ENCODE measurements around the gene PDZD2.

The PDZD2 gene

DNA sequence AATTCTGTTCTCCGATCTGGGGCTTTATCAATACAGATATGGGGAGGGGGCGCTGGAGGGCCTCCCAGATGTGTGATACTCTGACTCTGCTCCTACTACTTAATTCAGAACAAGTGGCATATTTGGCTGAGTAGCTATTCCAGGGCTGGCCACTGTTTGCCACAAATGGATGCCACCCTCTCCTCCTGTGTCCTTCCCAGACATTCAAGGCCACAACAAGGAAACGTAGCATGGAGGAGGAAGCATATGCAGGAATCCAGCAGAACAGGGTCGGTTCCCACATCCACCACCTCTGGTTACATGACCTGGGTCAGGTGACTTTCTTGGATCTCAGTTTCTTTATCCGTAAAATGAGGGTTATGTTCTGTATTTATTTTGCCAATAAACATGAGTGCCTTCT is 404.2 kb downstream of the PDZD2 start:
- TF ChIP-seq, protein P1, sequence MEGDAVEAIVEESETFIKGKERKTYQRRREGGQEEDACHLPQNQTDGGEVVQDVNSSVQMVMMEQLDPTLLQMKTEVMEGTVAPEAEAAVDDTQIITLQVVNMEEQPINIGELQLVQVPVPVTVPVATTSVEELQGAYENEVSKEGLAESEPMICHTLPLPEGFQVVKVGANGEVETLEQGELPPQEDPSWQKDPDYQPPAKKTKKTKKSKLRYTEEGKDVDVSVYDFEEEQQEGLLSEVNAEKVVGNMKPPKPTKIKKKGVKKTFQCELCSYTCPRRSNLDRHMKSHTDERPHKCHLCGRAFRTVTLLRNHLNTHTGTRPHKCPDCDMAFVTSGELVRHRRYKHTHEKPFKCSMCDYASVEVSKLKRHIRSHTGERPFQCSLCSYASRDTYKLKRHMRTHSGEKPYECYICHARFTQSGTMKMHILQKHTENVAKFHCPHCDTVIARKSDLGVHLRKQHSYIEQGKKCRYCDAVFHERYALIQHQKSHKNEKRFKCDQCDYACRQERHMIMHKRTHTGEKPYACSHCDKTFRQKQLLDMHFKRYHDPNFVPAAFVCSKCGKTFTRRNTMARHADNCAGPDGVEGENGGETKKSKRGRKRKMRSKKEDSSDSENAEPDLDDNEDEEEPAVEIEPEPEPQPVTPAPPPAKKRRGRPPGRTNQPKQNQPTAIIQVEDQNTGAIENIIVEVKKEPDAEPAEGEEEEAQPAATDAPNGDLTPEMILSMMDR (IDR thresholded peaks at IDR 0.05; ENCODE audit: low read depth, low read length), result no peak
- H3K4me3 ChIP-seq (ENCODE audit: low read depth, low read length), result no peak overlapping the region

DNA sequence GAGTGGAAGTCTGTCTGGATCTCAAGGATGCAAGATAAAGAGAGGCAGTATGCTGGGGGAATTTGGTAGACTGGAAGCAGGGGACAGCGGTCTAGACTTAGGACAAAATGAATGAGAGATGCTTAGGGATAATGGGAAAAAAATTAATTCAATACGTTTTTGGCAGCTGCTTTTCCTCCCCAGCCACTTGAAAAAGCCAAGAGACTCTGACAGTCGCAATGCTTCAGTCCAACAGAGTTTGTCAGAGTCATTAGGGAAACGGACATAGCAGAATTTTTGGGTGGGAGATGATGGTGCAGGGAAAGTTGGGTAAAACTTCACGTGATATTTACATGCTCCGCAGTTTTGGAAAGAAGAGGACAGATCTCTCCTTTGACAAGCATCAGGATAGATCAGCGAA is 405.5 kb downstream of the PDZD2 start:
- TF ChIP-seq, protein P1 (IDR thresholded peaks at IDR 0.05; ENCODE audit: low read depth, low read length), result no peak
- H3K4me3 ChIP-seq (ENCODE audit: low read depth, low read length), result no peak overlapping the region

DNA sequence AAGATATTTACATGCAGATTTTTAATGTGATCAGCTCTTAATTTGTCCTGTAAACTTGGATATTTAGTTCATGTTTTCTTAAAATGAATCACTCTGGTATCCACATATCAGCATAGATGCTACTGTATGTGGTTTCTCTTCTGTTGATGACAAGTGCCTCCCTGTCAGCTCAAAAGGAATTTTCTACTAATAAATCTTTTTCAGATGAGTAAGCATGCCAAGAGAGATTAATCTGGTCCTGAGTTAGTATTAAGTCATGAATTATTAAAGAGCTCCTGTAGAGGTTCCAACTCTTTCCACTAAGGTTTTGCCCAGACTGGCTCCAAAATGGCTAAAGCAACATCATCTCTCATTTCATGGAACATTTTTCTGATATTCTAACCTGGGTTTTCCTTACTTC is 406.0 kb downstream of the PDZD2 start:
- TF ChIP-seq, protein P1 (IDR thresholded peaks at IDR 0.05; ENCODE audit: low read depth, low read length), result no peak
- H3K4me3 ChIP-seq (ENCODE audit: low read depth, low read length), result no peak overlapping the region

DNA sequence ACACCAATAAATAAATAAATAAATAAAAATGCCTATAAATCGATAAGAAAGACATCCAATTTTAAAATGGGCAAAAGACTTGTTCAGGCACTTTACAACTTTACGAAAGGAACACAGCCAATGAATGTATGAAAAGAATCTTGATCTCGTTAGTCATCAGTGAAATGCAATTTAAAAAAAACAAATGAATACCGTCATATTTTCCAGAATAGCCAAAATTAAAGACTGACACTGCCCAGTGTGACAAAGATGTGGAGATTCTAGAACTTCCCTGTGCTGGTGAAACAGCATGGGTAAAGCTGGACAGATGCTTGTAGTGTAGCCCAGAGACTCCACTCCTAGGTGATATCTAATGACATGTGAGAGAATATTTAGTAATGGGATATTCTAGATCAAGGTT is 408.1 kb downstream of the PDZD2 start:
- TF ChIP-seq, protein P1 (IDR thresholded peaks at IDR 0.05; ENCODE audit: low read depth, low read length), result no peak
- H3K4me3 ChIP-seq (ENCODE audit: low read depth, low read length), result no peak overlapping the region

DNA sequence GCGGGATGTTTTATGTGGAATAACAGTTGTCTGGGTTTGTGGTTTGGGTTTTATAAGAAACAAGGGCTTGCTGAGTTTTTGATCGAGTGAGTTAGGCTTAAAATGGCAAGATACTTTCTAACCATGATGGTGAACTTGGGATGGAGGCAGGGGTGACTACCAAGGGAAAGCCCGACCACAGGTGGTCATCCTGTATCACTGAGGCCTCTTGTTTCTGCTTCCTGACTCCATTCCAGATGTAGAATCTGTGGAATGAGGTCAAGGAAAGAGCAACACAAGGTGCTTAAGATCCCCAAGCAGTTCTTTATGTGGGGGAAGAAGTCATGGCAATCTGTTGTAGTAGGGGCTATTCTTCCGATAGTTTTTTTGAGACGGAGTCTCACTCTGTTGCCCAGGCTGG is 412.9 kb downstream of the PDZD2 start:
- TF ChIP-seq, protein P1 (IDR thresholded peaks at IDR 0.05; ENCODE audit: low read depth, low read length), result no peak
- H3K4me3 ChIP-seq (ENCODE audit: low read depth, low read length), result no peak overlapping the region

DNA sequence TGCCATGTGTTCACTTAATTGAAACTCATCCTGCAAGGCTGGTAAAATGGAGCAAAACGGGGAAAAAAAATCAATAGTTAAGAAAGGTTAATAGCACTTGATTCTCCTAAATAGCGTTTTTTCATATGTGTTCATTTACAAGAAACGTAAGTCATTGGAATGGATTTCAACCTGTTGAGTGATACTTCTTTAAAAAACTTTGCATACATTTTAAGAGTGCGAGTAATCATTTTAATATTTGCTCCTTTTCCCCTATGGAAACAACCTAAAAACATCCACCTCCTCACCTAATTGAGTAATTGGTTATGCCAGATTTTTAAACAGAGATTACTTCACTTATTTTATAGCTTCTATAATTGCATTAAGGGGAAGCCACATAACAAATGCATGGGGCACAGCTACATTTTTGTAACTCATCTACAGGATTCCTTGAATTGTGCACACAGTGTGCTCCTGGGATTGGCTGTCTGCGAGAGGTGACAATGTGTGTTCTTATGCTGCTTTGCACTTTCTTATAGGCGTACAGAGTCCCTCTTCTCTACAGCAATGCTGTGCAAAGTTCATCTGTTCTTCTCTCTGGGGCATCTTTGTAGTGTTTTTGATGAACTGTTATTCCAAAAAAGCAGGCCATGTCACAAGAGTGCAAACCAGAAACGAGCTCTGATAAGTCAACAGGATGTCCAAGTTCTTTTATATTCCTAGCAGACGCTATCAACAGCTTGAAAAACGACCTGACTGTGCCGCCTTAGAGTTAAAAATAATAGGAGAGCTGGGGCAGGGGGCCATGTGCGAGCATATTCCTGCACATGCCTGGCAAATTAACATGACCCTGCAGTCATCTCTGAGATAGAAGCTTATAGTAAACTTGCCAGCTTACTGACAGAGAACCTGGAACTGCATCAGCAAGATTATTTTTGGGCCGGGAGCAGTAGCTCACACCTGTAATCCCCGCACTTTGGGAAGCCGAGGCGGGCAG is 417.2 kb downstream of the PDZD2 start:
- no peak overlapping the region for H3K4me3 ChIP-seq (ENCODE audit: low read depth, low read length)
- TF ChIP-seq, protein P1 (IDR thresholded peaks at IDR 0.05; ENCODE audit: low read depth, low read length), result no peak

Data from WI38 (cell line).